GM12891 (cell line): ENCODE measurements around the gene MINK1.

Source experiments
- PAX5 ChIP-seq: IDR thresholded peaks from 2 replicates; pipeline ENCODE4 v1.6.1; 2011; ENCODE audit warnings: low read length, moderate library complexity, mild to moderate bottlenecking; ENCODE audit not compliant: insufficient read depth, severe bottlenecking
- POLR2A ChIP-seq: IDR thresholded peaks from 2 replicates; pipeline ENCODE4 v1.6.1; 2011; ENCODE audit warnings: low read depth, low read length, control low read depth
- POLR2AphosphoS5 ChIP-seq: IDR thresholded peaks from 2 replicates; pipeline ENCODE4 v1.6.1; 2011; ENCODE audit warnings: low read depth, low read length, control low read depth
- POU2F2 ChIP-seq: IDR thresholded peaks from 2 replicates; pipeline ENCODE4 v1.6.1; 2011; ENCODE audit warnings: low read depth, mild to moderate bottlenecking, control low read depth, low read length, moderate library complexity
- SPI1 ChIP-seq: IDR thresholded peaks from 2 replicates; pipeline ENCODE4 v1.6.1; 2011; ENCODE audit warnings: low read depth, low read length, control low read depth
- TAF1 ChIP-seq: IDR thresholded peaks from 2 replicates; pipeline ENCODE4 v1.6.1; 2011; ENCODE audit warnings: low read depth, low read length, control low read depth

DNA sequence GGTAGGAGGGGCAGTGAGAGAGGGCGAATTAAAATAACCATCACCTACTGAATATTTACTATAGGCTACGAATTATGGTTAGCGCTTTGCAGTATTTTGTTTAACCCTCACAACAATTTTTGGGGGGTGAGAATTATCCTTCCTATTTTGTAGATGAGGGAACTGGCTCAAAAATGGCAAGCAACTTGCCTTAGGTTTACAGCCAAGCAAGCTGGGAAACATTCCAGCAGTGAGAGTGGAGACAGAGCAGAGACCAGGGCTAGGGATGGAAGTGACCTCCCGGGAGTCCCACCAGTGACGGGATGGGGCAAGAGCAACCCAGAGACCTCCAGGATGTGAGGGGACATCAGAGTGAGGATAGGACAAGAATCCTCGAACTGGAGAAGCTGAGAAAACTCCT lies 46.6 kb upstream of the MINK1 start:
- no peak for TF ChIP-seq POLR2AphosphoS5
- TF ChIP-seq POLR2A: no peak
- no peak for TF ChIP-seq SPI1
- no peak for TF ChIP-seq TAF1
- no peak for TF ChIP-seq POU2F2
- no peak for TF ChIP-seq PAX5
